K562 (cell line): ENCODE measurements around the gene ASB6. TPM values are rescaled to one million over a fixed set of nuclear protein-coding genes. Genes with fewer than 3 reads are reported as not detected.

Source experiments
- ARID1B ChIP-seq: fragments of 450-650 bp; IDR thresholded peaks from 2 replicates; pipeline ENCODE4 v1.6.1; 2016; ENCODE audit warnings: antibody characterized with exemption, mild to moderate bottlenecking, inconsistent platforms
- BHLHE40 ChIP-seq: IDR thresholded peaks from 2 replicates; pipeline ENCODE4 v1.6.1; 2011; ENCODE audit warnings: low read length, improper control_type of control experiment
- DLX4 ChIP-seq: fragments of 250-450 bp; sonication (Bioruptor Pico); IDR thresholded peaks from 2 replicates; pipeline ENCODE4 v1.6.1; 2021; ENCODE audit warnings: mild to moderate bottlenecking
- EGR1 ChIP-seq: fragments of 450-650 bp; conservative IDR thresholded peaks from 2 replicates; pipeline ENCODE4 v1.6.1; 2017; ENCODE audit warnings: mild to moderate bottlenecking
- FOXK2 ChIP-seq, 2 experiments: fragments of 450-650 bp; IDR thresholded peaks in 1 of 2; conservative IDR thresholded peaks in 1 of 2; 2 replicates each; pipeline ENCODE4 v1.6.1; 2016; ENCODE audit warnings: low read depth in 2 of 2, mild to moderate bottlenecking in 1 of 2
- GATAD2A ChIP-seq: fragments of 450-650 bp; IDR thresholded peaks from 2 replicates; pipeline ENCODE4 v1.6.1; 2017
- KDM1A ChIP-seq, 2 experiments: fragments of 450-650 bp; IDR thresholded peaks; 2 replicates each; pipeline ENCODE4 v1.6.1; 2016; ENCODE audit warnings: mild to moderate bottlenecking in 2 of 2
- NCOR1 ChIP-seq: fragments of 450-650 bp; IDR thresholded peaks from 2 replicates; pipeline ENCODE4 v1.6.1; 2016; ENCODE audit warnings: mild to moderate bottlenecking, moderate library complexity
- NFIX ChIP-seq: fragments of 250-450 bp; sonication (Bioruptor Pico); IDR thresholded peaks from 2 replicates; pipeline ENCODE4 v1.4.0; 2020; ENCODE audit warnings: low read depth, mild to moderate bottlenecking, moderate library complexity
- NR1H2 ChIP-seq: sonication (generic); formaldehyde crosslinking; IDR thresholded peaks from 2 replicates; pipeline ENCODE4 v1.4.0; 2020; ENCODE audit warnings: mild to moderate bottlenecking, missing genetic modification reagents
- PHB ChIP-seq: fragments of 250-450 bp; sonication (Bioruptor Pico); IDR thresholded peaks from 2 replicates; pipeline ENCODE4 v1.5.0; 2021
- RBFOX2 ChIP-seq: fragments of 200-400 bp; formaldehyde crosslinking; IDR thresholded peaks from 2 replicates; pipeline ENCODE4 v1.6.1; 2017; ENCODE audit warnings: low read depth, mild to moderate bottlenecking, low read length, moderate library complexity
- TAF9B ChIP-seq: fragments of 450-650 bp; IDR thresholded peaks from 2 replicates; pipeline ENCODE4 v1.6.1; 2018; ENCODE audit warnings: mild to moderate bottlenecking; ENCODE audit not compliant: partially characterized antibody
- U2AF1 ChIP-seq: fragments of 200-400 bp; formaldehyde crosslinking; optimal IDR thresholded peaks from 2 replicates; pipeline ENCODE3; 2017; ENCODE audit warnings: mild to moderate bottlenecking, low read depth, low read length, moderate library complexity
- ZBTB2 ChIP-seq: fragments of 450-650 bp; IDR thresholded peaks from 2 replicates; pipeline ENCODE4 v1.6.1; 2016; ENCODE audit warnings: antibody characterized with exemption
- ZBTB40 ChIP-seq, 2 experiments: fragments of 450-650 bp in 1 of 2; sonication (generic) in 1 of 2; formaldehyde crosslinking in 1 of 2; IDR thresholded peaks; 2 replicates each; pipeline versions ENCODE4 v1.7.1 to v1.9.0; 2016 to 2022; ENCODE audit warnings: inconsistent platforms in 1 of 2, mild to moderate bottlenecking in 1 of 2, missing genetic modification reagents in 1 of 2
- ZBTB8A ChIP-seq: fragments of 450-650 bp; IDR thresholded peaks from 2 replicates; pipeline ENCODE4 v1.6.1; 2018; ENCODE audit warnings: mild to moderate bottlenecking, moderate library complexity; ENCODE audit not compliant: partially characterized antibody
- ZNF12 ChIP-seq: sonication (generic); formaldehyde crosslinking; IDR thresholded peaks from 2 replicates; pipeline ENCODE4 v1.4.0; 2020; ENCODE audit warnings: mild to moderate bottlenecking, missing genetic modification reagents
- polyA plus RNA-seq, 8 experiments: library from polyadenylated mRNA; depleted of rRNA in 4 of 8; stranded (reverse) in 5 of 8; unstranded in 3 of 8; fragments of >200 nt; fragmentation: Nextera tagmentation in 2 of 8; fragmentation: Illumina TruSeq in 1 of 8; extraction: Ambion mirVana in 2 of 8; extraction: Trizol in 1 of 8; gene quantifications; 2 replicates each; pipeline versions ENCODE4 v1.2.1 to v1.2.3, GENCODE V29; 2011 to 2014; ENCODE audit warnings: inconsistent platforms in 1 of 8, missing spikeins in 1 of 8
- total RNA-seq, 7 experiments: library from RNA; depleted of rRNA in 6 of 7; stranded (reverse); fragments of >200 nt in 6 of 7; fragmentation: Illumina TruSeq in 2 of 7; extraction: Trizol in 2 of 7; gene quantifications; 2 replicates each; pipeline versions ENCODE4 v1.2.1 to v1.2.3, GENCODE V29; 2011 to 2021; ENCODE audit warnings: low replicate concordance in 1 of 7

ASB6 gene
- total and polyA plus RNA-seq, 9 of the 15 experiments (the other 6 are each of a cell fraction or from before 2014, with no cell fraction given), result 0.92 to 17.8 (median 11.3) TPM

- TF ChIP-seq DLX4 (CRISPR knock-in tag) (no peak), RBFOX2 (0 out of 2 replicates have a peak, but pooled peaks have one; percentile 36), EGR1 (peak; percentile 39), NCOR1 (peak; percentile 54), TAF9B (no peak), FOXK2 (conservative IDR thresholded peaks at IDR 0.05 in 1 of 2, IDR thresholded peaks at IDR 0.05 in 1 of 2; ENCODE audit: low read depth in 2 of 2) (peak in 1 of 2 experiments; percentile 37; a peak in 1 of 4 replicates), ZBTB40 (IDR thresholded peaks at IDR 0.05) (0 out of 2 replicates have a peak, but pooled peaks have one; percentile 44), ZBTB40 (CRISPR knock-in tag; IDR thresholded peaks at IDR 0.05) (no peak), ZNF12 (CRISPR knock-in tag) (0 out of 2 replicates have a peak, but pooled peaks have one; percentile 22), ZBTB2 (peak; percentile 31; the same call in 1 of the 2 replicates), NFIX (CRISPR knock-in tag) (no peak), ZBTB8A (no peak), GATAD2A (peak; percentile 26; the same call in 1 of the 2 replicates), PHB (CRISPR knock-in tag) (no peak), BHLHE40 (no peak), KDM1A (IDR thresholded peaks at IDR 0.05) (peak in 1 of 2 experiments; percentile 78; a peak in 1 of 4 replicates), NR1H2 (CRISPR knock-in tag) (no peak), ARID1B (peak; percentile 44; the same call in 1 of the 2 replicates), U2AF1 (no peak)
Measured at GRCh38 chr9:129609486-129610212, 32.3 kb downstream of the ASB6 start (continued).
